ENCODE data around the gene CEP112. TPM values are rescaled to one million over a fixed set of nuclear protein-coding genes. Genes with fewer than 3 reads are reported as not detected.
"Not testable (repeated sequence)": the region's sequence is repeated elsewhere in the genome, so short reads cannot be mapped to it uniquely, and the experiment has no call there.

CEP112 gene
- total RNA-seq, 1 experiment from 2014 or later, result 1.3 TPM

GRCh38 chr17:66080670-66081069 lies 111.3 kb downstream of the CEP112 start:
- not testable (repeated sequence) for DNase-seq (ENCODE audit: low spot score)

- peak; percentile 59 for DNase-seq (ENCODE audit: low spot score)
These were observed 115.3 kb downstream of the CEP112 start for GRCh38 chr17:66076546-66077190.

GRCh38 chr17:66073384-66073783 lies 118.5 kb downstream of the CEP112 start:
- no peak for DNase-seq (ENCODE audit: low spot score)

- no peak for DNase-seq (ENCODE audit: low spot score)
These were observed 128.2 kb downstream of the CEP112 start for GRCh38 chr17:66063686-66064085.

GRCh38 chr17:66056148-66056547 lies 135.8 kb downstream of the CEP112 start:
- no peak for DNase-seq (ENCODE audit: low spot score)

GRCh38 chr17:66054242-66054641 lies 137.7 kb downstream of the CEP112 start:
- no peak for DNase-seq (ENCODE audit: low spot score)

GRCh38 chr17:66044083-66044482 lies 147.8 kb downstream of the CEP112 start:
- no peak for DNase-seq (ENCODE audit: low spot score)

- peak; percentile 10 for DNase-seq (ENCODE audit: low spot score)
These were observed 148.5 kb downstream of the CEP112 start for GRCh38 chr17:66043419-66043818.

- no peak for DNase-seq (ENCODE audit: low spot score)
These were observed 151.5 kb downstream of the CEP112 start for GRCh38 chr17:66040402-66040801.

- no peak for DNase-seq (ENCODE audit: low spot score)
These were observed 153.8 kb downstream of the CEP112 start for GRCh38 chr17:66038125-66038524.

- no peak for DNase-seq (ENCODE audit: low spot score)
These were observed 154.7 kb downstream of the CEP112 start for GRCh38 chr17:66037221-66037620.

GRCh38 chr17:66032082-66032712 lies 159.7 kb downstream of the CEP112 start:
- DNase-seq (ENCODE audit: low spot score), result no peak

GRCh38 chr17:66025551-66025950 lies 166.4 kb downstream of the CEP112 start:
- DNase-seq (ENCODE audit: low spot score), result no peak

GRCh38 chr17:66021757-66022156 lies 170.2 kb downstream of the CEP112 start:
- peak; percentile 14 for DNase-seq (ENCODE audit: low spot score)

GRCh38 chr17:66018786-66019185 lies 173.1 kb downstream of the CEP112 start:
- DNase-seq (ENCODE audit: low spot score), result no peak

GRCh38 chr17:66016231-66016630 lies 175.7 kb downstream of the CEP112 start:
- no peak for DNase-seq (ENCODE audit: low spot score)

- DNase-seq (ENCODE audit: low spot score), result no peak
These were observed 183.3 kb downstream of the CEP112 start for GRCh38 chr17:66008680-66009079.

GRCh38 chr17:66006654-66007053 lies 185.3 kb downstream of the CEP112 start:
- DNase-seq (ENCODE audit: low spot score), result no peak

- no peak for DNase-seq (ENCODE audit: low spot score)
These were observed 189.1 kb downstream of the CEP112 start for GRCh38 chr17:66002812-66003211.

GRCh38 chr17:66002063-66002585 lies 189.8 kb downstream of the CEP112 start:
- DNase-seq (ENCODE audit: low spot score), result no peak

- no peak for DNase-seq (ENCODE audit: low spot score)
These were observed 191.7 kb downstream of the CEP112 start for GRCh38 chr17:66000216-66000615.

GRCh38 chr17:65998675-65999074 lies 193.3 kb downstream of the CEP112 start:
- no peak for DNase-seq (ENCODE audit: low spot score)

- no peak for DNase-seq (ENCODE audit: low spot score)
These were observed 197.3 kb downstream of the CEP112 start for GRCh38 chr17:65994679-65995078.
